HG03565 (cell line): ENCODE measurements around the gene ACYP1.

Experiments
- ATAC-seq: cut with Tn5 transposase; IDR thresholded peaks from one replicate; pipeline ENCODE4 v1.9.1; 2021; ENCODE audit warnings: mild to moderate bottlenecking, moderate library complexity; ENCODE audit not compliant: unreplicated experiment

ACYP1 gene

DNA sequence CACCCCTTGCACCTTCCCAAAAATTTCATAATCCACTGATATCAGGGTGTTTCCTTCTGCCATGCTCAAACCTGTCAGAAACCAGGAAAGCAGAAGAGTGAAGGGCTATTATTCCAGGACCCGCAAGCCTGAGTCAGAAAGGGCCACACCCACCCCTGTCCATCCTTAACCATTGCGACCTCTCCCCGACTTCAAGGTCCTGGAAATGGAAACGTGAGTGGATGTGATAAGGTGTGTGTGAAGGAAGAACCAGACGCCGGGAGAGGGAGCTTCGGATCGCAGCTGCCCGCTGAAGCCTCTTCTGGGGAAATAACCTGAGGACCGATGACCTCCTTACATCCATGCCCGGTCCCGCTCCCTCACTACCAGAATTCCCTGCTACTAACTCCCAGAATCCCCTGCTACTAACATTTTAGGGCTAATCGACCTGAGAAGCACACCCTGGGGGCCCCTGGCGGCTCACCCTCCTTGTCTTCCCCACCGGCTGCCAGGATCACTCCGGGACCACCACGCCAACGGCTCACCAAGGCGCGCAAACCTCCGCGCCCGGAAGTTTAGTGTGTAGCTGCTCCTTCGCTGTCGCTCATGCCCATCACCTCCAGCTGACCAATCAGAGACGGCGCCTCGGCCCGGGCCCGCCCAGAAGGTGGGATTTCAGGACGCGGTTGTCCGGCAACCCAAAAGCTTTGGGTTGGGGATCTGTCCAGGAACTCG, at the start of gene ACYP1:
Gene ACYP1, minus strand, starts transcription at position 534 of the 714 bp plus-strand sequence. Its CDS starts 471 bp downstream, at position 63.
- ATAC-seq = peak; percentile 95

DNA sequence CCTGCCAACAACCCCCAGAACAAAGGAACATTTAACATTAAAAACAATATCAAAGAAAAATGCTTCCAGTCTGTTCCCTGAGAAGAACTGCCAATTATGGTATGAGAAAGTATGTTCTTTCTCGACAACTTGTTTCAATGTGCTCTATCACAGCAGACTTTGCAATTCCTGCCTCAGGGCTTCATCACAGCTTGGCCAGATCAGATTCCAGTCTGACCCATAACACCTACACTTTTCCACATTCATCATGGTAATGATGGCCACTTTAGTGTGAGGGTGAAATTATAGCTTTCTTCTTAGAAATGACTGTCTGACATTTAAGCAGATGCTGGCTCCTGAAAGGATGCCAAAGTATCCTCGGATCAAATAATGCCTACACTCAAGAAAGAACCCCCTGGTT, 46.1 kb upstream of the ACYP1 start:
- ATAC-seq = no peak

DNA sequence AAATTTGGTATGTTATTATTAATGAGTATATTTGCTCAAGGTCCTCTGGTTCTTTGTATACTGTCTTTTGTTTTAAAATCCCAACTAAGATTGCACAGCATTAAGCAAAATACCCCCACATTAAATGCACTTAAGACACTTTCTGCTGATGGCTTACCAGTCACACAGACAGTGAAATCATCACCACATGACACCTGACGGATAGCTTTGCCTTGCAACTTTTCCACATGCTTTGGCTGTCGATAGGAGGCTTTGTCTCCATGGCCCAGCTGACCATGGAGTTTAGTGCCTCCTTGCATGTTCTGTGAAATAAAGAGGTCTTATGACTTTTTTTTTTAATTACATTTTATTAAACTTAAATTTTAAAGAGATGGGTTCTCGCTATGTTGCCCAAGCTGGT, 43.4 kb upstream of the ACYP1 start:
- no peak for ATAC-seq

- ATAC-seq = no peak
Observed at GRCh38 chr14:75101491-75101890, 37.7 kb upstream of the ACYP1 start.

- ATAC-seq = no peak
Observed at GRCh38 chr14:75098682-75099081, 34.9 kb upstream of the ACYP1 start.

DNA sequence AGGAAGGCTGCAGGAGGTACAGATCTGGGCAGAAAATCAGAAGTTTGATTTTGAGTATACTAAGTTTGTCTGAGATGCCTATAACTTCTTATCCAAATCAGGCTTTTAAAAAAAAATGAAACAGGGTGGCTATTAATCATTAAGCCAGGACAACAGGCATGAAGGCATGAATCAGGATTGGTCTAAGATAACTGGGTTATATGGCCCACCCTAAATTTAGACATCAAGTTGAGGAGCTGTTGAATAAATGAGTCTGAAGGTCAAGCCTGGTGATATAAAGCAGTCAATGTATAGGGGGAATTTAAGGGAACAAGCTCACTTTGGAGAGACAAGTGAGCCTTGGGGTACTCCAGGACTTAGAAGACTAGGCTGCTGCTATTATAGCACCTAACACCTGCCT, 34.4 kb upstream of the ACYP1 start:
- ATAC-seq = no peak

- ATAC-seq = no peak
Observed at GRCh38 chr14:75096959-75097358, 33.1 kb upstream of the ACYP1 start.

DNA sequence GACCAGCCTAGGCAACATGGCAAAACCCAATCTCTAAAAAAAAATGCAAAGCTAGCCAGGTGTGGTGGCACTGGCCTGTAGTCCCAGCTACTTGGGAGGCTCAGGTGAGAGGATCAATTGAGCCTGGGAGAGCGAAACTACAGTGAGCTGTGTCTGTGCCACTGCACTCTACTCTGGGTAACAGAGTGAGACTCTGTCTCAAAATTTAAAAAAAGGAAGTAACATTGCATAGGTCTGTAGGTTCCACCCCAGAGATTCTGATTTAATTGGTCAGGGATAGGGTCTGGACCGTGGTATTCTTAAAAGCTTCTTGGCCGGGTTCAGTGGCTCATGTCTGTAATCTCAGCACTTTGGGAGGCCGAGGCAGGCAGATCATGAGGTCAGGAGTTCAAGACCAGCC, 31.9 kb upstream of the ACYP1 start:
- no peak for ATAC-seq

DNA sequence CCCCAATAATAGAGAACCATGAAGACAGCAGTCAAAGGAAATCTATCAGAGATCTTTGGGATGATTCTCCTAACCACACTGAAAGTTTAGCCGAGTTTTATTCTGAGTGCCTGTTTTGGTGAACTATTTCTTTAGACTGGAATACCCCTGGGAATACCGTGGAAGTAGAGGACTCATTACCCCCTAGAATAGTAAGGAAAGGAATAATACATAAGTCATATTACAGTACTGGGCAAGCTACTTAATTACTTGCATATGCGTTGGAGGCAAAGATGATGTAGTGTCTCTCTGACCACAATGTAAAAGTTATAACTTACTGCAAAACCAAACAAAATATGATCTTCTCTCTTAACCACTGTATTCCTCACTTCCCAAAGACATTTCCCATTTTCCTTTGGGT, 31.1 kb upstream of the ACYP1 start:
- no peak for ATAC-seq

DNA sequence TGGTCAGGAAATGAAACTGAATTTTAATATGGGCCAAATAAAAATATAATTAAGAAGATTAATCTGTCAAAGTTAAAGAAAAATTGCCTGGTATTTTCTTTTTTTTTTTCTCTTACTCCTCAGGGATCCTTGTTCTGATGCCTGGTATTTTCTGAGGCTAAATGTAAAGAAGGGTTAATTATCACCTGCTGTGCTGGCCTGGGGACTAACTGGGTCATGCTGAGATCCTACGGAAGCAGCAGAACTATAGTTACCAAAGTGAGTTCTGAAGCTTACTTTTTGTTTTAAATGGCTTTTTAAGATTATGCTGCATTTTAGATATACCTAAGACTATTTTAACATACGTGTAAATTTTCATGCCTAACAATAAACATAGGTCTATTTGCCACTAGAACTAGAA, 28.9 kb upstream of the ACYP1 start:
- ATAC-seq = no peak

- no peak for ATAC-seq
Observed at GRCh38 chr14:75091251-75091650, 27.4 kb upstream of the ACYP1 start.

- no peak for ATAC-seq
Observed at GRCh38 chr14:75090353-75090752, 26.5 kb upstream of the ACYP1 start.

- ATAC-seq = no peak
Observed at GRCh38 chr14:75088566-75089373, 24.9 kb upstream of the ACYP1 start.

DNA sequence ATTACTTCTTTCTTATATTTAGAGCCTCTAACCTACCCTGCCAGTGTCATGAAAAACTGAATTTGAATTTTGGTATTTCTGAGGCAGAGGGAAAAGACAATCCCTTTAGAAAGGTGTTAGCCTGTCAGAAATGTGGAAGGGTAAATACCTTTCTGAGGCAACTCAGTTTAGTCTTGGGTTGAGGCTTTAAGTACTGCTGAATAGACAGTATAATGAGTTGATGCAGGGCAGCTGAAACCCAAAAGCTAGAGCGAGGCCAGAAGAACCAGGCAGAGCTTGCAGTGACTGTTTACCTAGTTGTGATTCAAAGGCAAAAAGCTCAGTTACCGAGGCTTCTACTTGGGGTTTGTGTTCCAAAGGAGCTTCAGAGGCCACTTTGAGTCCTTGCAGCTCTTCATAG, 24.3 kb upstream of the ACYP1 start:
- no peak for ATAC-seq

GRCh38 chr14:75084513-75084912, 20.7 kb upstream of the ACYP1 start:
- no peak for ATAC-seq

DNA sequence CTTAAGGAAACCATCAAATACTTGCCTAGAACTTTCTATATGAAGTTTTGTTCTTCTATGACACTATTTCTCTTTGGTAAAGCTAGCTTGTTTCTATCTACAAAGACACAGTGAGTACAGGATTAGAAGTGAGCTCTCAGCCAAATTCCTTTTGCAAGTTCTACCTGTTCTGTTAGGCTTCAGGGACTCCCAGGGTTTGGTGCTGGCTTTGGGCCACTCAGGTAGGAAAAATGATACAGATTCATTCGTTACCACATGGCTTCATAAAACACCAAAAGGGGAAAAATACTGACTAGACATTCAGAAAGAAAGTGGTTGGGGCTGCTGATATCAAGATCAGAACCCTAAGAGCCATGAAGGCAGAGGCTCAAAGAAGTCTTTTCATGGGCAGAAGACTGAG, 19.4 kb upstream of the ACYP1 start:
- ATAC-seq = no peak

DNA sequence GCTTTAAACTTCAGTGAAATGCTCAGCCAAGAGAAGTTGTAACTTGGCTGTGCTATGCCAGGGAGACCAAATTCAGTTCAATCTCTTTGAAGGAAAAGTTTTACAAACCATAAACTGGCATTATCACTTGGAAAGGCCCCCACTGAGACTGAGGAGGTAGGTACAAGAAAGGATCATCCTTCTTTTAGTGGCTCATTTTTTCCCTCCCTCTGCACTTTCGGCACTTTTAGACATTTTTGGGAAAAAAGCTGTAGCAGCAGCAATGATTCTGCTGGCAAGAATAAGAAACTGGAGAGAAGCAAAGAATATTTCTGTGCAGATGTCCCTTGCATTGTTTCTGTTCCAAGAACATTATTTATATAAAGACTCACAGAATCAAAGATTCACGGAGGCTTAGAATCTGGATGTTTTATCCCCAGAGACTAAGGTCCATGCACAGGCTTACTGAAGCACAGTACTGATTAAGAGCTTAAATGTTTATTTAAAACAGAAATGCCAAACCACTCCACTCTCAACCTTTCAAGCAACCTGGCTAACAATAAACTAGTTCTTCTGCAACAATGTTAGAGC, 17.9 kb upstream of the ACYP1 start:
- ATAC-seq = no peak

- ATAC-seq = no peak
Observed at GRCh38 chr14:75079521-75079920, 15.7 kb upstream of the ACYP1 start.

DNA sequence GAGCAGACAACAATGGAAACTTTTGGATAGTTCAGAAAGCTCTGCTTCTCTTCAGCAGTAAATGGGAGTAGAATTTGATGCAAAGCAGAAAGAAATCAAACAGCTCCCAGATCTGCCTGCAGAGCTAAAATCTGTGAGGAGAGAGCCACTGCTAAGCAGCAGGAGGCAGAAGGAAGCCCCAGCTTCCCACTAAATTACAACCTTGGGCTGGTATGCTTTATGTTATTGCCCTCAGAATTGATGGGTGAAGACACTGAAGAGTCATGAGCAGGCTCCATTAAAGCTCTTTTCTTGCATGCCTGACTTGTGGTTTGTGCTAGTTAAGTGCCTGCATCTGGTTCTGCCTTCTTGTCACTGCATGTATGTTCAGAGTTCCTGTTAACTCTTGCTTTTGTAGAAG, 14.0 kb upstream of the ACYP1 start:
- no peak for ATAC-seq

GRCh38 chr14:75070383-75070782, 6.6 kb upstream of the ACYP1 start:
- no peak for ATAC-seq

- ATAC-seq = no peak
Observed at GRCh38 chr14:75069811-75070145, 6.0 kb upstream of the ACYP1 start.

DNA sequence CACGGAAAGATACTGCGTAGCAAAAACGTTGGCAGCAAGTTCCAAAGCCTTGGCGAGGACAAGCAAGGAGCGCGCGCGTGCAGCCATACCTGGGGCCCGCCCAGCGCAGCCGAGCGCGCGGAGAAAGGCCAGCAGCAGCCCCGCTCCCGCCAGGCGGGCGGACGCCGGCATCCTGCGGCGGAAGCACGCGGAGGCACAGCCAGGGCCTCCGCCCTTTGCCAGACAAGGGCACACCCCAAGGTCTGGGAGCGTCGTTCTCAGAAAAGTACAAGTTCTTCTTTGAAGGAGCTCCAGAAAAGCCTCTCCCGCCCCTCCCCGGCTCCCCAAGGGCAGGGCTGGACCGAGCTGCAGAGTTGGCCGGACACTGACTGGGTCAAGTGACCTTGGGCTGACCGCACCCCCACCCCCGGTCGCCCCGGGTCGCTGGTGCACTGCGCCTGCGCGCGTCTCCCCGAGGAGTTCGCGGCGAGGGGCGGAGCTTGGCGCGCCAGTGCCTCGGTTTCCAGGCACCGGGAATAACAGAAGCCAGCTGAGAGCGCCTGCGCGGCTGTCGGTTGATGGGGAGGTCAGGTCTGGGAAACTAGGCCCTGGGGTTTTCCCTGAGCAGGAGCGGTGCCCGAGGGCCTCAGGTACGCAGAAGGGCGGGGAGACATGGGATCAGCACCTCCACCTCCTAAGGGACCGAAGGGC, 5.4 kb upstream of the ACYP1 start, which contains the start of gene ZC2HC1C:
Gene ZC2HC1C, plus strand, starts transcription at position 521 of the 690 bp plus-strand sequence. CDS start 933 bp downstream, outside the sequence.
- peak; percentile 50 for ATAC-seq
